Thyroid gland (tissue), 4 donors: Measurements from ENCODE around the gene CDX1.

Source experiments
- POLR2A ChIP-seq, 2 donors: fragments of 450-650 bp; IDR thresholded peaks; one replicate each; pipeline ENCODE4 v1.6.1; 2017; ENCODE audit warnings: antibody characterized with exemption in 2 of 2, mild to moderate bottlenecking in 2 of 2, moderate library complexity in 1 of 2
- TF ChIP-seq, protein P1 (sequence below), 6 experiments: fragments of 200-600 bp in 3 of 6; fragments of 450-650 bp in 3 of 6; sonication (generic) in 3 of 6; IDR thresholded peaks; one replicate each; pipeline ENCODE4 v1.5.1; 2016 to 2019; ENCODE audit warnings: antibody characterized with exemption in 6 of 6, mild to moderate bottlenecking in 2 of 6, inconsistent platforms in 1 of 6, moderate library complexity in 1 of 6

DNA sequence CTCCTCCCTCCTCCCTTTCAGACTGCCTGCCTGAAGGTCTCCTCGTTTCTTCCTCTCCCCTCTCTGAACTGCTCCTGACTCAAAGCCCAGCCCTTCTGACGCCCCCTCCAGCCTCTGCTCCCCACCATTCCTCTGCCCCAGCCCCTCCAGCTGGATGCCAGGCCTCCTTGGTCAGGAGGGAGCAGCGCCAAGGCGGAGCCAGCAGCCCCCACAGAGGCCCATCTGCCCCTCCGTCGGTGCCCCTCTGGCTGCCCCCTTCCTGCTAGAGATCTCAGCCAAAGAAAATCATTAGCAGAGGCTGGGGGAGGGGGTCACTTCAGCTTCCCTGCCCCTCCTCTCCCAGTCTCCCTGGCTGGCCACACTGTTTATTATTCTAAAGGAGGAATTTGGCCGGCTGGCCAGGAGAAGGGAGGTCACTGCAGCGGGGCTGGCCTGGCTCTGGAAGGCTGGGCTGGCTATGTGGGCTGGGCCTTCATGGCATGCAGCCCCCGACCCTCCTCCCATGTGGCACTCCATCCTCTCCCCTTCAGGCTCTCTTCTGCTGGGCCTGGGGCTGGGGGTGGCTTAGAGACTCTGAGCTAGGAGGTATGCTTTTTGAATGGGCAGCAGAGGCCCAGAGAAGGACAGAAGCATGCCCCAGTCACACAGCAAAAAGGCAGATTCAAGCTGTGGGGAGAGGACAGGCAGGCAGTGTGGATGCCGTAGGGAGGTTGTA is 27.9 kb upstream of the CDX1 start:
- TF ChIP-seq, protein P1, sequence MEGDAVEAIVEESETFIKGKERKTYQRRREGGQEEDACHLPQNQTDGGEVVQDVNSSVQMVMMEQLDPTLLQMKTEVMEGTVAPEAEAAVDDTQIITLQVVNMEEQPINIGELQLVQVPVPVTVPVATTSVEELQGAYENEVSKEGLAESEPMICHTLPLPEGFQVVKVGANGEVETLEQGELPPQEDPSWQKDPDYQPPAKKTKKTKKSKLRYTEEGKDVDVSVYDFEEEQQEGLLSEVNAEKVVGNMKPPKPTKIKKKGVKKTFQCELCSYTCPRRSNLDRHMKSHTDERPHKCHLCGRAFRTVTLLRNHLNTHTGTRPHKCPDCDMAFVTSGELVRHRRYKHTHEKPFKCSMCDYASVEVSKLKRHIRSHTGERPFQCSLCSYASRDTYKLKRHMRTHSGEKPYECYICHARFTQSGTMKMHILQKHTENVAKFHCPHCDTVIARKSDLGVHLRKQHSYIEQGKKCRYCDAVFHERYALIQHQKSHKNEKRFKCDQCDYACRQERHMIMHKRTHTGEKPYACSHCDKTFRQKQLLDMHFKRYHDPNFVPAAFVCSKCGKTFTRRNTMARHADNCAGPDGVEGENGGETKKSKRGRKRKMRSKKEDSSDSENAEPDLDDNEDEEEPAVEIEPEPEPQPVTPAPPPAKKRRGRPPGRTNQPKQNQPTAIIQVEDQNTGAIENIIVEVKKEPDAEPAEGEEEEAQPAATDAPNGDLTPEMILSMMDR (IDR thresholded peaks at IDR 0.05) = no peak
- TF ChIP-seq POLR2A (IDR thresholded peaks at IDR 0.05) = no peak
